CD4-positive, alpha-beta T cell (primary cell): Measurements from ENCODE around the gene PTH1R. TPM values are rescaled to one million over a fixed set of nuclear protein-coding genes. Genes with fewer than 3 reads are reported as not detected.

Experiments used
- ATAC-seq: fragments of 200-7000 bp; cut with Tn5 transposase; one replicate; pipeline ENCODE4 v1.10.0; 2022; ENCODE audit warnings: mild to moderate bottlenecking; ENCODE audit not compliant: poor library complexity
- CTCF ChIA-PET: fragments of 350-600 bp; sonication (Branson Sonifier 250); formaldehyde crosslinking; loops from one replicate; lab custom pipeline; 2021; ENCODE audit warnings: antibody characterized with exemption, inconsistent platforms; lab: Charles Lee
- POLR2A ChIA-PET: fragments of 350-600 bp; sonication (Branson Sonifier 250); formaldehyde crosslinking; loops from one replicate; lab custom pipeline; 2021; ENCODE audit warnings: antibody characterized with exemption, inconsistent platforms; lab: Charles Lee
- DNase-seq, 14 experiments: peaks; one replicate each; pipeline ENCODE4 v3.0.0-alpha.2; 2013 to 2020; ENCODE audit warnings: mixed read lengths in 2 of 14
- H3K27ac ChIP-seq, 2 donors: one replicate each; pipeline versions ENCODE4 v1.5.1 to v1.7.0; 2013; ENCODE audit warnings: low read length in 2 of 2, low read depth in 1 of 2, mild to moderate bottlenecking in 1 of 2
- H3K27me3 ChIP-seq, 2 experiments: 1 replicate in 1 of 2; 2 replicates in 1 of 2; pipeline versions ENCODE4 v1.6.1 to v1.7.0; 2013; ENCODE audit warnings: low read length in 2 of 2, control low read depth in 1 of 2, mild to moderate bottlenecking in 1 of 2, moderate library complexity in 1 of 2; ENCODE audit not compliant: insufficient read depth in 2 of 2, control insufficient read depth in 1 of 2
- H3K36me3 ChIP-seq: one replicate; pipeline ENCODE4 v1.6.1; 2013; ENCODE audit warnings: low read length, control low read depth; ENCODE audit not compliant: insufficient read depth
- H3K4me1 ChIP-seq: one replicate; pipeline ENCODE4 v1.6.1; 2013; ENCODE audit warnings: low read length, control low read depth; ENCODE audit not compliant: insufficient read depth
- H3K4me3 ChIP-seq: one replicate; pipeline ENCODE4 v1.5.1; 2013; ENCODE audit warnings: mild to moderate bottlenecking, low read length, moderate library complexity
- H3K9me3 ChIP-seq, 2 experiments: 1 replicate in 1 of 2; 2 replicates in 1 of 2; pipeline versions ENCODE4 v1.6.1 to v1.7.0; 2013; ENCODE audit warnings: low read length in 2 of 2, mild to moderate bottlenecking in 2 of 2, control low read depth in 1 of 2, moderate library complexity in 1 of 2; ENCODE audit not compliant: control insufficient read depth in 1 of 2, insufficient read depth in 1 of 2
- H3K27ac Mint-ChIP-seq: one replicate; pipeline ENCODE4 v1.8.0; 2020; ENCODE audit warnings: mixed read lengths
- H3K27me3 Mint-ChIP-seq: one replicate; pipeline ENCODE4 v1.8.0; 2021; ENCODE audit warnings: mixed read lengths
- H3K36me3 Mint-ChIP-seq: one replicate; pipeline ENCODE4 v1.8.0; 2021; ENCODE audit warnings: low read depth, mixed read lengths
- H3K4me1 Mint-ChIP-seq: one replicate; pipeline ENCODE4 v1.8.0; 2021; ENCODE audit warnings: low read depth, mixed read lengths
- H3K4me3 Mint-ChIP-seq: one replicate; pipeline ENCODE4 v1.8.0; 2020; ENCODE audit warnings: mild to moderate bottlenecking, mixed read lengths
- H3K9me3 Mint-ChIP-seq: one replicate; pipeline ENCODE4 v1.8.0; 2020; ENCODE audit warnings: mixed read lengths
- CTCF ChIP-seq: fragments of 200-600 bp; IDR thresholded peaks from one replicate; pipeline ENCODE4 v1.8.0; 2022; ENCODE audit warnings: antibody characterized with exemption, mild to moderate bottlenecking
- intact Hi-C, 2 experiments: fragments of 100-400 bp; cut with DNase I in 1 of 2; cut with micrococcal nuclease in 1 of 2; formaldehyde crosslinking; loops; one replicate each; pipeline versions ENCODE4 v1.15.1 to v1.9.0; 2023 to 2025; cut with DNase I, micrococcal nuclease
- total RNA-seq, 174 experiments: library from RNA in 2 of 174; stranded (reverse) in 2 of 174; gene quantifications; one replicate each; pipeline ENCODE4 v1.2.3 and lab custom pipeline; 2021 to 2026

The PTH1R gene
- total RNA-seq, 2 experiments from 2014 or later, result not detected

GRCh38 chr3:46835054-46835453 is 42.5 kb upstream of the PTH1R start:
- CTCF ChIA-PET, result interaction anchor here (1.4 kb wide), 1 partner anchor 11 kb away, joined by 3 read pairs; no protein-coding TSS in a partner anchor
- H3K27me3 Mint-ChIP-seq, result no peaks in the 10 kb centered on the region
- H3K36me3 Mint-ChIP-seq, result peaks cover 20% of the 10 kb centered on the region
- Histone ChIP-seq H3K36me3 (no peaks in the 10 kb centered on the region), H3K27ac (no peak overlapping the region), H3K9me3 (peaks cover 9 to 10% of the 10 kb centered on the region in 2 experiments), H3K4me1 (no peaks in the 10 kb centered on the region), H3K4me3 (no peak overlapping the region), H3K27me3 (no peaks in the 10 kb centered on the region)
- no peaks in the 10 kb centered on the region for H3K4me1 Mint-ChIP-seq
- intact Hi-C loops, result no loop called here
- H3K27ac Mint-ChIP-seq, result no peak overlapping the region
- peaks cover 7% of the 10 kb centered on the region for H3K9me3 Mint-ChIP-seq
- no peak overlapping the region for H3K4me3 Mint-ChIP-seq
- DNase-seq (no peak), ATAC-seq (no peak)
- POLR2A ChIA-PET, result no interaction called here
- TF ChIP-seq CTCF, result no peak

- Histone ChIP-seq H3K27ac (no peak overlapping the region), H3K4me3 (no peak overlapping the region), H3K27me3 (no peaks in the 10 kb centered on the region), H3K4me1 (no peaks in the 10 kb centered on the region), H3K9me3 (peaks cover 12 to 14% of the 10 kb centered on the region in 2 experiments), H3K36me3 (no peaks in the 10 kb centered on the region)
- no peak for TF ChIP-seq CTCF
- ChIA-PET POLR2A (no interaction called here), CTCF (interaction anchor here (1.4 kb wide), 1 partner anchor 11 kb away, joined by 3 read pairs; no protein-coding TSS in a partner anchor)
- Mint-ChIP-seq H3K4me3 (no peak overlapping the region), H3K27ac (no peak overlapping the region), H3K9me3 (peaks cover 10% of the 10 kb centered on the region), H3K4me1 (no peaks in the 10 kb centered on the region), H3K36me3 (peaks cover 23% of the 10 kb centered on the region), H3K27me3 (no peaks in the 10 kb centered on the region)
- no peak for ATAC-seq
- intact Hi-C loops, result no loop called here
- no peak for DNase-seq
Measured at GRCh38 chr3:46835491-46835890, 42.0 kb upstream of the PTH1R start.

GRCh38 chr3:46838301-46838700 is 39.2 kb upstream of the PTH1R start:
- ChIA-PET CTCF (no interaction called here), POLR2A (no interaction called here)
- H3K36me3 Mint-ChIP-seq, result peaks cover 34% of the 10 kb centered on the region
- ATAC-seq, result no peak
- H3K4me3 Mint-ChIP-seq, result no peak overlapping the region
- no peaks in the 10 kb centered on the region for H3K27me3 ChIP-seq
- no peak overlapping the region for H3K4me3 ChIP-seq
- TF ChIP-seq CTCF, result no peak
- no peaks in the 10 kb centered on the region for H3K27me3 Mint-ChIP-seq
- H3K4me1 ChIP-seq, result no peaks in the 10 kb centered on the region
- no peak for DNase-seq
- intact Hi-C loops, result no loop called here
- no peaks in the 10 kb centered on the region for H3K36me3 ChIP-seq
- no peak overlapping the region for H3K27ac Mint-ChIP-seq
- peaks cover 17 to 27% of the 10 kb centered on the region in 2 experiments for H3K9me3 ChIP-seq
- no peaks in the 10 kb centered on the region for H3K4me1 Mint-ChIP-seq
- H3K9me3 Mint-ChIP-seq, result peaks cover 20% of the 10 kb centered on the region
- no peak overlapping the region for H3K27ac ChIP-seq
